Measurements from ENCODE around the gene ECT2L.

ECT2L gene, protein sequence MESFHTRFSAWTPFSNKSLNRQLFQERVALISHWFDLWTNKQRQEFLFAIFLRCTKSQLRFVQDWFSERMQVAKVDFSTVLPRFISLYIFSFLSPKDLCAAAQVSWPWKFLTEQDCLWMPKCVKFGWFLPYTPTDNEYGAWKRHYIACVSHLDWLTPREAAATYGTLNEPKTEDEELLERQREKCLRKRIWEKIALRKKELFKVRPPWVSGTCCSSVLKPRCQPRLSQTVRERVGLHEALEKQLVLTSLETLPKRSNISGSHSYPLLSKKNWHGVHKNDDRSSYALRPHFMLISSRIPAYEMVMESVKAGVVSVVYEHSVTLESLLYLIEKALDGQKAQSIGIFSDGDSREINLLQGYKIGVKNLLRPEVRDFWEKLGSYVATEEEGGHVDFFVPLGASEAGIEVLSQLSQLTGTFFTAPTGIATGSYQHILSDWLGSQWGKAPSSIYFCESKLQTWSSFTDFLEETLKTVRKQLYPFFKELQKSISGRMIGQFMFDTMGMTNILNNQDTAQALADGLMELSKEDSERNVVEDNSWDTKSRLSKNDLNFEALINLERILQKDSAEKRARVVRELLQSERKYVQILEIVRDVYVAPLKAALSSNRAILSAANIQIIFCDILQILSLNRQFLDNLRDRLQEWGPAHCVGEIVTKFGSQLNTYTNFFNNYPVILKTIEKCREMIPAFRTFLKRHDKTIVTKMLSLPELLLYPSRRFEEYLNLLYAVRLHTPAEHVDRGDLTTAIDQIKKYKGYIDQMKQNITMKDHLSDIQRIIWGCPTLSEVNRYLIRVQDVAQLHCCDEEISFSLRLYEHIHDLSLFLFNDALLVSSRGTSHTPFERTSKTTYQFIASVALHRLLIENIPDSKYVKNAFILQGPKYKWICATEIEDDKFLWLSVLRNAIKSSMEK

DNA sequence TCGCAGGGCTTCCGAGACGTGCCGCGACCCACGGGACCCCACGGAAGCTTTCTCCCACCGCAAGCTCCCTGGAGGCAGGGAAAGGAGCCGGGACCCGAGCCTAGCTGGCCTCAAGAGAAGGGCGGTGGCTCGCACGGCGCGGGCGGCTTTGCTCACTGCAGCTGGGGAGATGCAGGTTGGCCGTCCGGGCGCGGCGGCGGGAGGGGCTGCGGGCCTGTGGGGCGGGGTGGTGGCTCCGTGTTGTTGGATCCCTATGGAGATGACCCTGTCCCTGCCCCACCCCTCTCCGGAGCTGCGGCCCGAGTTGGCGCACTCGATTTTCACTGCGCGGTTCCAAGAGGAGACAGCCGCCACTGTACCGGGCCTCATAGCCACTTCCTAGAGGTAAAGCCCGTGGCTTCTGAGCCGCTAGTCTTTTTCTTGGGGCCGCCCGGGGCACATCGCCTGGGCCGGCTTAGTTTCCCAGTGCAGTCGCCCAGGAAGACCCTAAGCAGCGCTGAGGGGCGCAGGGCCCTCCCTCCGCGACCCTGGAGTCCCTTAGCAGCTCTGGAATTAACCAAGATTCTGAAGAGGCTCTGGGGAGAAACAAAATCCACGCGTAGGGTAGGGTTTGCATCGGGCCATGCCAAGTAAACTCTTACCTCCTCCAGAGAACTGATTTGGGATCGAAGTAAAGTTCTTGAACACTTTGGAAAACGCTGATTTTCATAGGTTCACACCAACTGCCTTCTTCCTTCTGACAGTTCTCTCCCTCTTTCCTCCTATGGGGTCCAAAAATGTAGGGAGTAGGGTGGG is at the start of gene ECT2L:
TSS of gene ECT2L (plus strand) at position 279 of the 795 bp plus-strand sequence. CDS start 17,188 bp downstream, outside the sequence.
- Histone ChIP-seq H3K4me3 (ENCODE audit: low read length) (no peak within 1 kb of the TSS), H3K79me2 (ENCODE audit: low read length) (no peaks in the 10 kb centered on the region), H3K4me2 (ENCODE audit: low read length) (no peak within 1 kb of the TSS), H3K27me3 (ENCODE audit: low read depth, low read length) (no peaks in the 10 kb centered on the region), H3K36me3 (replicated peaks; ENCODE audit: low read depth, low read length) (no peaks in the 10 kb centered on the region), H3K9me3 (ENCODE audit: insufficient read depth, low read length) (no peaks in the 10 kb centered on the region), H3K4me1 (ENCODE audit: low read length) (no peaks in the 10 kb centered on the region), H3K9ac (ENCODE audit: low read length) (no peak within 1 kb of the TSS), H2AFZ (ENCODE audit: low read depth, low read length) (no peak within 1 kb of the TSS), H3K27ac (ENCODE audit: low read length) (no peak within 1 kb of the TSS), H4K20me1 (ENCODE audit: insufficient read depth, low read length) (no peaks in the 10 kb centered on the region)
- TF ChIP-seq, protein P1, sequence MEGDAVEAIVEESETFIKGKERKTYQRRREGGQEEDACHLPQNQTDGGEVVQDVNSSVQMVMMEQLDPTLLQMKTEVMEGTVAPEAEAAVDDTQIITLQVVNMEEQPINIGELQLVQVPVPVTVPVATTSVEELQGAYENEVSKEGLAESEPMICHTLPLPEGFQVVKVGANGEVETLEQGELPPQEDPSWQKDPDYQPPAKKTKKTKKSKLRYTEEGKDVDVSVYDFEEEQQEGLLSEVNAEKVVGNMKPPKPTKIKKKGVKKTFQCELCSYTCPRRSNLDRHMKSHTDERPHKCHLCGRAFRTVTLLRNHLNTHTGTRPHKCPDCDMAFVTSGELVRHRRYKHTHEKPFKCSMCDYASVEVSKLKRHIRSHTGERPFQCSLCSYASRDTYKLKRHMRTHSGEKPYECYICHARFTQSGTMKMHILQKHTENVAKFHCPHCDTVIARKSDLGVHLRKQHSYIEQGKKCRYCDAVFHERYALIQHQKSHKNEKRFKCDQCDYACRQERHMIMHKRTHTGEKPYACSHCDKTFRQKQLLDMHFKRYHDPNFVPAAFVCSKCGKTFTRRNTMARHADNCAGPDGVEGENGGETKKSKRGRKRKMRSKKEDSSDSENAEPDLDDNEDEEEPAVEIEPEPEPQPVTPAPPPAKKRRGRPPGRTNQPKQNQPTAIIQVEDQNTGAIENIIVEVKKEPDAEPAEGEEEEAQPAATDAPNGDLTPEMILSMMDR (IDR thresholded peaks at IDR 0.05; ENCODE audit: low read depth, low read length), result no peak
- no peak for TF ChIP-seq EZH2phosphoT487 (IDR thresholded peaks at IDR 0.05; ENCODE audit: low read depth)

DNA sequence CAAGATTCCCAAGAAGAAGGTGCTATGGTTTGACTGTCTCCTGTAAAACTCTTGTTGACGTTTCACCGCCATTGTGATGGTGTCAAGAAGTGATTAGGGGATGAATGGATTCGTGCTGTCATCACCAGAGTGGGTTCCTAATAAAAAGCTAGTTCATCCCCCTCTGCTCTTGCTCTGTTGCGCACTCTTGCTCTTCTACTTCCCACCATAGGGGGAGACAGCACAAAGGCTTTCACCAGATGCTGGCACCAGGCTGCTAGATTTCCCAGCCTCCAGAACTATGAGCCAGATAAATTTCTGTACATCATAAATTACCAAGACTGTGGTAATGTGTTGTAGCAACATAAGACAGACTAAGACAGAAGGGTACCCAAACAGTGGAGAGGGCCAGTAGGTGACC is 43.9 kb upstream of the ECT2L start:
- H3K9ac ChIP-seq (ENCODE audit: low read length), result no peak overlapping the region
- no peaks in the 10 kb centered on the region for H4K20me1 ChIP-seq (ENCODE audit: insufficient read depth, low read length)
- TF ChIP-seq EZH2phosphoT487 (IDR thresholded peaks at IDR 0.05; ENCODE audit: low read depth), result no peak
- TF ChIP-seq, protein P1 (IDR thresholded peaks at IDR 0.05; ENCODE audit: low read depth, low read length), result no peak
- no peaks in the 10 kb centered on the region for H3K27me3 ChIP-seq (ENCODE audit: low read depth, low read length)
- H3K4me1 ChIP-seq (ENCODE audit: low read length), result no peaks in the 10 kb centered on the region
- no peak overlapping the region for H2AFZ ChIP-seq (ENCODE audit: low read depth, low read length)
- no peak overlapping the region for H3K4me2 ChIP-seq (ENCODE audit: low read length)
- no peaks in the 10 kb centered on the region for H3K9me3 ChIP-seq (ENCODE audit: insufficient read depth, low read length)
- no peak overlapping the region for H3K4me3 ChIP-seq (ENCODE audit: low read length)
- H3K79me2 ChIP-seq (ENCODE audit: low read length), result no peaks in the 10 kb centered on the region
- no peak overlapping the region for H3K27ac ChIP-seq (ENCODE audit: low read length)
- H3K36me3 ChIP-seq (replicated peaks; ENCODE audit: low read depth, low read length), result no peaks in the 10 kb centered on the region

DNA sequence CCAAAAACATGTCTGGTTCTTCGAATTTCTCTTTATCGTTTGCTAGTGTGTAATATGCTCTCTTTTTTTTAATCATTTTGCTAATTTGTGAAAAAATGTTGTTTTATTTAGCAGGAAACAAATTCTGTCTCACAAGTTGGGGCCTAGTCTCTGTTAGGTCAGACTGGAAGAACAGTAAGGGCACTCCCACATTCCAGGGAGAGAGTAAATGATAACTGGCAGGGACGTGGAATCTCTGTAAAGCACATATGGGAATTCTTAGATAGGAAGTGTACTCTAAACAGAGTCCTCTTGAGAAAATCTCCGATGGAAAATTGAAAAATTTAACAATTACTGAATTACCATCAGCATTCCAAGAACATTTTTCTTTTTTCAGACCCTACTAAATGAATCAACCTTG is 38.8 kb upstream of the ECT2L start:
- no peak overlapping the region for H3K27ac ChIP-seq (ENCODE audit: low read length)
- no peaks in the 10 kb centered on the region for H3K36me3 ChIP-seq (replicated peaks; ENCODE audit: low read depth, low read length)
- no peaks in the 10 kb centered on the region for H3K79me2 ChIP-seq (ENCODE audit: low read length)
- H3K4me3 ChIP-seq (ENCODE audit: low read length), result no peak overlapping the region
- H3K27me3 ChIP-seq (ENCODE audit: low read depth, low read length), result no peaks in the 10 kb centered on the region
- H4K20me1 ChIP-seq (ENCODE audit: insufficient read depth, low read length), result no peaks in the 10 kb centered on the region
- H3K4me2 ChIP-seq (ENCODE audit: low read length), result no peak overlapping the region
- H2AFZ ChIP-seq (ENCODE audit: low read depth, low read length), result no peak overlapping the region
- TF ChIP-seq, protein P1 (IDR thresholded peaks at IDR 0.05; ENCODE audit: low read depth, low read length), result no peak
- TF ChIP-seq EZH2phosphoT487 (IDR thresholded peaks at IDR 0.05; ENCODE audit: low read depth), result no peak
- H3K9ac ChIP-seq (ENCODE audit: low read length), result no peak overlapping the region
- H3K9me3 ChIP-seq (ENCODE audit: insufficient read depth, low read length), result no peaks in the 10 kb centered on the region
- H3K4me1 ChIP-seq (ENCODE audit: low read length), result no peaks in the 10 kb centered on the region

Measured in OCI-LY3 (cell line).